Calu3 (cell line): Measurements from ENCODE around the gene TSPAN5. TPM values are rescaled to one million over a fixed set of nuclear protein-coding genes. Genes with fewer than 3 reads are reported as not detected.

Experiments
- BruUV-seq: library from RNA; stranded (reverse); fragments of 400-500 nt; replicated peaks from 2 replicates; lab custom pipeline; 2021; lab: Mats Ljungman, UMichigan
- CTCF ChIA-PET: fragments of 300-600 bp; sonication (Branson Sonifier 250); formaldehyde crosslinking; loops from one replicate; lab custom pipeline; 2022; ENCODE audit warnings: antibody characterized with exemption; lab: Charles Lee
- DNase-seq: peaks from one replicate; pipeline ENCODE4 v3.0.0; 2022
- H3K27ac Mint-ChIP-seq: one replicate; pipeline ENCODE4 v1.8.0; 2022; ENCODE audit warnings: mixed read lengths; ENCODE audit not compliant: unreplicated experiment
- H3K27me3 Mint-ChIP-seq: one replicate; pipeline ENCODE4 v1.8.0; 2022; ENCODE audit warnings: mixed read lengths; ENCODE audit not compliant: unreplicated experiment
- H3K36me3 Mint-ChIP-seq: one replicate; pipeline ENCODE4 v1.8.0; 2022; ENCODE audit warnings: mild to moderate bottlenecking, moderate library complexity, mixed read lengths; ENCODE audit not compliant: insufficient read depth, unreplicated experiment
- H3K4me1 Mint-ChIP-seq: one replicate; pipeline ENCODE4 v1.8.0; 2022; ENCODE audit warnings: mild to moderate bottlenecking, low read depth, mixed read lengths; ENCODE audit not compliant: unreplicated experiment
- H3K4me3 Mint-ChIP-seq: one replicate; pipeline ENCODE4 v1.8.0; 2022; ENCODE audit warnings: mild to moderate bottlenecking, low read depth, moderate library complexity, mixed read lengths; ENCODE audit not compliant: unreplicated experiment
- H3K9me3 Mint-ChIP-seq: one replicate; pipeline ENCODE4 v1.8.0; 2022; ENCODE audit warnings: low read depth, mixed read lengths; ENCODE audit not compliant: unreplicated experiment
- CTCF ChIP-seq: fragments of 200-600 bp; IDR thresholded peaks from one replicate; pipeline ENCODE4 v1.8.0; 2022; ENCODE audit warnings: antibody characterized with exemption; ENCODE audit not compliant: unreplicated experiment
- intact Hi-C: fragments of 100-400 bp; cut with micrococcal nuclease; formaldehyde crosslinking; loops from one replicate; pipeline ENCODE4 v1.10.0; 2022; ENCODE audit not compliant: unreplicated experiment
- total RNA-seq: library from RNA; stranded (reverse); gene quantifications from 2 replicates; pipeline ENCODE4 v1.2.3, GENCODE V29; 2022

TSPAN5 gene
- total RNA-seq, 1 experiment from 2014 or later: 4.8 TPM

GRCh38 chr4:98686043-98686707 lies 27.8 kb upstream of the TSPAN5 start:
- TF ChIP-seq CTCF: no peak
- H3K4me3 Mint-ChIP-seq: no peak overlapping the region
- no peak overlapping the region for H3K27ac Mint-ChIP-seq
- no peaks in the 10 kb centered on the region for H3K4me1 Mint-ChIP-seq
- peaks cover 3% of the 10 kb centered on the region for H3K9me3 Mint-ChIP-seq
- CTCF ChIA-PET: no interaction called here
- no TSS peak for BruUV-seq
- no peak for DNase-seq
- intact Hi-C loops: no loop called here
- no peaks in the 10 kb centered on the region for H3K36me3 Mint-ChIP-seq
- no peaks in the 10 kb centered on the region for H3K27me3 Mint-ChIP-seq

- no peaks in the 10 kb centered on the region for H3K4me1 Mint-ChIP-seq
- intact Hi-C loops: no loop called here
Observed at GRCh38 chr4:98685225-98686042, 27.0 kb upstream of the TSPAN5 start.

GRCh38 chr4:98682719-98683118 lies 24.3 kb upstream of the TSPAN5 start:
- no peak for TF ChIP-seq CTCF
- no peak overlapping the region for H3K27ac Mint-ChIP-seq
- H3K4me1 Mint-ChIP-seq: no peaks in the 10 kb centered on the region
- no peaks in the 10 kb centered on the region for H3K9me3 Mint-ChIP-seq
- H3K27me3 Mint-ChIP-seq: no peaks in the 10 kb centered on the region
- intact Hi-C loops: no loop called here
- CTCF ChIA-PET: no interaction called here
- no peaks in the 10 kb centered on the region for H3K36me3 Mint-ChIP-seq
- H3K4me3 Mint-ChIP-seq: no peak overlapping the region
- DNase-seq: no peak
- no TSS peak for BruUV-seq

More at GRCh38 chr4:98685225-98686042, 27.0 kb upstream of the TSPAN5 start:
- Mint-ChIP-seq H3K36me3 (no peaks in the 10 kb centered on the region), H3K27me3 (no peaks in the 10 kb centered on the region), H3K9me3 (no peaks in the 10 kb centered on the region), H3K27ac (no peak overlapping the region), H3K4me3 (no peak overlapping the region)
- TF ChIP-seq CTCF: no peak
- DNase-seq: no peak
- no TSS peak for BruUV-seq
- CTCF ChIA-PET: no interaction called here

GRCh38 chr4:98680806-98681205 lies 22.4 kb upstream of the TSPAN5 start:
- H3K27me3 Mint-ChIP-seq: no peaks in the 10 kb centered on the region
- BruUV-seq: no TSS peak
- CTCF ChIA-PET: no interaction called here
- no peak for TF ChIP-seq CTCF
- no peak for DNase-seq
- intact Hi-C loops: no loop called here
- H3K4me1 Mint-ChIP-seq: no peaks in the 10 kb centered on the region
- no peaks in the 10 kb centered on the region for H3K36me3 Mint-ChIP-seq
- H3K9me3 Mint-ChIP-seq: no peaks in the 10 kb centered on the region
- H3K27ac Mint-ChIP-seq: no peak overlapping the region
- no peak overlapping the region for H3K4me3 Mint-ChIP-seq
